ENCODE measurements around the gene CATSPER3.

DNA sequence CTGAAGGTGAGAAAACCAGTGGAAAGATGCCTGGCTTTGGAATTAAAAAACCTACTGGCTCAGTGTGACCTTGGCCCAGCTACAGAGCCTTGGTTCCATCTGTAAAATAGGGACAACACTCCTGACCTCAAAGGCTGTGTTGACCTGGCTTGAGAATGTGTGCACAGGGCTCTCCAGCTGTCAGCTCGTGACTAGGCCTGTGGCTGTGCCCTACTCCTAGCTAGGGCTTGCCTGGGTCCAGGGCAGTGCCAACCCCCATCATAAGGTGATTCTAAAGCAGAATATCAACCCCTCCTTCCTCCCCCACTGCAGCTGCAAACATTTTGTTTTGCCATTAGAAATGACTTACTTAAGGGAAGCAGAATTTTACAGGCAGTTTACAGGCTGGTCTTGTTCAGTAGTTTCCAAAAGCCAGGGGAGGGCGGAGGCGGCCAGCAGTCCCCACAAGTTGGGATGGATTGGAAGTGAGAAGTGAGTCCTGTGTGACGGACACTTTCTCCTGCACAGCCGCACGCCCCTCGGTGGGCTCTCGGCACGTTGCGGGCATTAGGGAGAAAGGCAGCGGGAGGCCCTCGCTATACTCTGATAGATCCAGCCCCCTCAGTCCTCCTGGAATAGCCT, 59.0 kb downstream of the CATSPER3 start:
- TF ChIP-seq EZH2 (IDR thresholded peaks at IDR 0.05; ENCODE audit: insufficient read depth, poor library complexity, severe bottlenecking) (no peak), EZH2phosphoT487 (IDR thresholded peaks at IDR 0.05; ENCODE audit: insufficient read depth, low read depth) (no peak)

Data from GM23248 (cell line).